Peyer's patch (tissue), 4 donors: ENCODE results near the gene E4F1.

Experiments
- CTCF ChIP-seq, 6 experiments: fragments of 450-650 bp in 4 of 6; fragments of 200-600 bp in 2 of 6; sonication (generic) in 1 of 6; IDR thresholded peaks; one replicate each; pipeline ENCODE4 v1.5.1; 2017 to 2019; ENCODE audit warnings: antibody characterized with exemption in 6 of 6, mild to moderate bottlenecking in 3 of 6, moderate library complexity in 1 of 6
- POLR2A ChIP-seq, 2 donors: fragments of 450-650 bp; IDR thresholded peaks; one replicate each; pipeline ENCODE4 v1.5.1; 2017; ENCODE audit warnings: antibody characterized with exemption in 2 of 2, mild to moderate bottlenecking in 2 of 2, moderate library complexity in 2 of 2

GRCh38 chr16:2223942-2224486, 623 bp downstream of the E4F1 start:
- TF ChIP-seq CTCF (IDR thresholded peaks at IDR 0.05) (peak in 3 of 6 experiments; percentile 18 to 40 (median 27)), POLR2A (IDR thresholded peaks at IDR 0.05) (no peak)
